Tibial nerve (tissue), 3 donors: ENCODE data around the gene CDH12.

Source experiments
- CTCF ChIP-seq, 5 experiments: fragments of 200-600 bp in 3 of 5; fragments of 450-650 bp in 2 of 5; sonication (generic) in 3 of 5; IDR thresholded peaks; one replicate each; pipeline ENCODE4 v1.5.1; 2016 to 2019; ENCODE audit warnings: antibody characterized with exemption in 5 of 5, mild to moderate bottlenecking in 3 of 5, moderate library complexity in 2 of 5
- POLR2A ChIP-seq, 2 donors: fragments of 450-650 bp; IDR thresholded peaks; one replicate each; pipeline ENCODE4 v1.6.1; 2017; ENCODE audit warnings: antibody characterized with exemption in 2 of 2, mild to moderate bottlenecking in 2 of 2, moderate library complexity in 2 of 2

- TF ChIP-seq POLR2A (IDR thresholded peaks at IDR 0.05) = no peak
- no peak for TF ChIP-seq CTCF (IDR thresholded peaks at IDR 0.05)
Observed at GRCh38 chr5:22611327-22611726, 241.8 kb downstream of the CDH12 start.
